Upper lobe of right lung (tissue), 1 donor: ENCODE results near the gene ATP2B1. TPM values are rescaled to one million over a fixed set of nuclear protein-coding genes. Genes with fewer than 3 reads are reported as not detected.
A peak's percentile ranks its signal among the peaks of the same experiment; 100 is the strongest.

Experiments
- ATAC-seq: fragments of 200-7000 bp; cut with Tn5 transposase; one replicate; pipeline ENCODE4 v1.9.1; 2020; ENCODE audit warnings: mild to moderate bottlenecking, moderate library complexity
- DNase-seq: peaks from one replicate; pipeline ENCODE4 v3.0.0-alpha.2; 2020
- H3K27ac ChIP-seq: fragments of 200-600 bp; one replicate; pipeline ENCODE4 v1.8.0; 2022
- H3K27me3 ChIP-seq: fragments of 200-600 bp; one replicate; pipeline ENCODE4 v1.8.0; 2022; ENCODE audit warnings: mild to moderate bottlenecking
- H3K36me3 ChIP-seq: fragments of 200-600 bp; one replicate; pipeline ENCODE4 v1.8.0; 2022
- H3K4me1 ChIP-seq: fragments of 200-600 bp; one replicate; pipeline ENCODE4 v1.8.0; 2022
- H3K4me3 ChIP-seq: fragments of 200-600 bp; one replicate; pipeline ENCODE4 v1.8.0; 2022; ENCODE audit warnings: mild to moderate bottlenecking
- H3K9me3 ChIP-seq: fragments of 200-600 bp; one replicate; pipeline ENCODE4 v1.8.0; 2022
- intact Hi-C: fragments of 100-400 bp; cut with DNase I; formaldehyde crosslinking; loops from one replicate; pipeline ENCODE4 v1.11.0; 2022
- total RNA-seq: library from RNA; stranded (reverse); fragmentation: NEBNext Ultra II Directional; extraction: Animal tissue kit (Norgen Biotek cat#: 25700); gene quantifications from one replicate; pipeline ENCODE4 v1.2.1, GENCODE V29; 2021
- TF ChIP-seq, protein P1 (sequence below): fragments of 200-600 bp; IDR thresholded peaks from one replicate; pipeline ENCODE4 v1.8.0; 2022; ENCODE audit warnings: antibody characterized with exemption
- donor health status: DM: no; HTN: yes; CAD: no; lungs with severe emphysema.

ATP2B1 gene
- total RNA-seq, 1 donor from 2014 or later, result 46.6 TPM

DNA sequence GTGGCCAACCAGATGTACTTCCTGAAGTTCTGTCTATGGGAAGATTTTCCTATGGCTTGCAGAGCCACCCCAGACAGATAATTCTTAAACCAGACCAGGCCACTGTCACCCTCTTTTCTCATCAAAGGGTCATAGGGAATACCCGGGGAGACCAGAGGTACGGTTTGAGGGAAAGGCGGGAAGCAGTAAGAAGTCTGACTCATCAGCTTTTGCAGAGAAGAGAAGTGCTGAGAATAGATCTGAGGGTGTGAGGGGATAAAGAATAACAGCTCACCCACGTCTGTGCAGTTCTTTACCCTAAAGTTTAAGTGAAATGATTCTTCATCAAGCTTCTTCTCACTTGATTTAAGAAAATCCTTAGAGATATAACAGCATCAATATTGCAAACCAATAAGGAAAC lies 161.5 kb downstream of the ATP2B1 start:
- Histone ChIP-seq H3K27me3 (no peaks in the 10 kb centered on the region), H3K4me1 (peaks cover 34% of the 10 kb centered on the region), H3K27ac (no peak overlapping the region), H3K9me3 (no peaks in the 10 kb centered on the region), H3K36me3 (no peaks in the 10 kb centered on the region), H3K4me3 (no peak overlapping the region)
- intact Hi-C loops, result no loop called here
- TF ChIP-seq, protein P1, sequence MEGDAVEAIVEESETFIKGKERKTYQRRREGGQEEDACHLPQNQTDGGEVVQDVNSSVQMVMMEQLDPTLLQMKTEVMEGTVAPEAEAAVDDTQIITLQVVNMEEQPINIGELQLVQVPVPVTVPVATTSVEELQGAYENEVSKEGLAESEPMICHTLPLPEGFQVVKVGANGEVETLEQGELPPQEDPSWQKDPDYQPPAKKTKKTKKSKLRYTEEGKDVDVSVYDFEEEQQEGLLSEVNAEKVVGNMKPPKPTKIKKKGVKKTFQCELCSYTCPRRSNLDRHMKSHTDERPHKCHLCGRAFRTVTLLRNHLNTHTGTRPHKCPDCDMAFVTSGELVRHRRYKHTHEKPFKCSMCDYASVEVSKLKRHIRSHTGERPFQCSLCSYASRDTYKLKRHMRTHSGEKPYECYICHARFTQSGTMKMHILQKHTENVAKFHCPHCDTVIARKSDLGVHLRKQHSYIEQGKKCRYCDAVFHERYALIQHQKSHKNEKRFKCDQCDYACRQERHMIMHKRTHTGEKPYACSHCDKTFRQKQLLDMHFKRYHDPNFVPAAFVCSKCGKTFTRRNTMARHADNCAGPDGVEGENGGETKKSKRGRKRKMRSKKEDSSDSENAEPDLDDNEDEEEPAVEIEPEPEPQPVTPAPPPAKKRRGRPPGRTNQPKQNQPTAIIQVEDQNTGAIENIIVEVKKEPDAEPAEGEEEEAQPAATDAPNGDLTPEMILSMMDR, result no peak
- no peak for ATAC-seq
- no peak for DNase-seq

DNA sequence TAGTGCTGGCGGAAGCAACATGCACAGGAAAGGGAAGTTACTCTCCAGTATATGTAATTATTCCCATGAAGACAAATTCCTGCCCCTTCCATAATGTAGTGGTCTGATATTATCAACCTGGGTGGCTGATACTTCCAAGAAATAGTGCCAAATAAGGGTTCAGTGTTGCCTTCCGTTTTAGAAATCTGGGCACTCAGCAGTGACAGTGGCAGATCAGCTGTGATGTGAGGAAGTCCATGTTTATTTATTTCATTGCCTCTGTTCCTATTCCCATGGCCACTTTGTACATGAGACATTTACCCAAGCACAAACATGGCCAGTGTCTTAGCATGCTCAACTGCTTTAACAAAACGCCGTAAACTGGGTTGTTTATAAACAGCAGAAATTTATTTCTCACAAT lies 162.5 kb downstream of the ATP2B1 start:
- intact Hi-C loops, result no loop called here
- Histone ChIP-seq H3K4me1 (peaks cover 34% of the 10 kb centered on the region), H3K27ac (peak overlapping the region; percentile 14), H3K9me3 (no peaks in the 10 kb centered on the region), H3K27me3 (no peaks in the 10 kb centered on the region), H3K4me3 (no peak overlapping the region), H3K36me3 (no peaks in the 10 kb centered on the region)
- no peak for ATAC-seq
- no peak for DNase-seq
- TF ChIP-seq, protein P1, result no peak

DNA sequence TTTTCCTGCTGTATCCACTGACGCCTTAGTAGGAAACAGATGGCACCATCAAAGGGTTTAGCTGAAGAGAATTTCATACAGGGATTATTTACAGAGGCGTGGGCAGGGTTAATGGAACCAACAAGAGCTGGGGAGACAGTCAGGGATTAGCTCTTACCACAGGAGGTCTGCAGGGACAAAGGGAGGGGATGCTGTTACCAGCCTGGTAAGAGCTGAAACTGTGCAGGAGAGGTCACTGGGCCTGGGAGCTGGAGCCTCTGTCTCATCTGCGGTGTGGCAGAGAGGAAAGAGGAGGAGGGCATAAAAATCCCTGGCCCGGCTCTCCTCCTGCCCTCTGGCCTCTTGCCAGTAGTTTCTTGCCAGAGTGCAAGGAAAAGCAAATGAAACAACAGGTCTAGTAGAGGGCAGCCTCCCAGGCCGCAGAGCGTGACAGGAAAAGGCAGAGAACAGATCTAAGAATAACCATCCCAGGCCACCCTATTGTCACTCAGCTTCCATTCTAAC lies 163.9 kb downstream of the ATP2B1 start:
- H3K4me1 ChIP-seq, result peaks cover 34% of the 10 kb centered on the region
- intact Hi-C loops, result no loop called here
- no peaks in the 10 kb centered on the region for H3K9me3 ChIP-seq
- ATAC-seq (peak; percentile 46), DNase-seq (peak; percentile 63)
- no peak overlapping the region for H3K27ac ChIP-seq
- no peaks in the 10 kb centered on the region for H3K27me3 ChIP-seq
- no peaks in the 10 kb centered on the region for H3K36me3 ChIP-seq
- H3K4me3 ChIP-seq, result no peak overlapping the region
- TF ChIP-seq, protein P1, result no peak

DNA sequence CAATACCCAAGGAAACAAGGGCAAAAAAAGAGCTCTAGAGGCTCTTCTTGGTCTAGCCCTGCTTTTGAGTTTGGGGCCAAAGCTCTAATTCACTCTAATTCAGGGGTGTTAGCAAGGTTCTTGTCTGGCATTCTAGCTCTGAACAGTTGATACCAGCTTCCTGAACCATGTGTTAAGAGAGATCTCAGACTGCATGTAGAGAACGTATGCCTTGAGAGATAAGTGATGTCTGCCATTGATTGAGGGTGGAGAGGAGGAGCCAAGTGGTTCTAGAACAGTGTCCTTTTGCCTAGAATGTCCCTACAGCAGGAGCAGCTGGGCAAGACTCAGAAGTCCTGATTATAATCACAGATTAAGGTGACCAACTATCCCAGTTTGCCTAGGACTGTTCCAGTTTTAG lies 164.6 kb downstream of the ATP2B1 start:
- ATAC-seq (no peak), DNase-seq (no peak)
- H3K4me1 ChIP-seq, result peaks cover 34% of the 10 kb centered on the region
- TF ChIP-seq, protein P1, result no peak
- H3K36me3 ChIP-seq, result no peaks in the 10 kb centered on the region
- intact Hi-C loops, result no loop called here
- no peak overlapping the region for H3K27ac ChIP-seq
- H3K27me3 ChIP-seq, result no peaks in the 10 kb centered on the region
- no peaks in the 10 kb centered on the region for H3K9me3 ChIP-seq
- no peak overlapping the region for H3K4me3 ChIP-seq

DNA sequence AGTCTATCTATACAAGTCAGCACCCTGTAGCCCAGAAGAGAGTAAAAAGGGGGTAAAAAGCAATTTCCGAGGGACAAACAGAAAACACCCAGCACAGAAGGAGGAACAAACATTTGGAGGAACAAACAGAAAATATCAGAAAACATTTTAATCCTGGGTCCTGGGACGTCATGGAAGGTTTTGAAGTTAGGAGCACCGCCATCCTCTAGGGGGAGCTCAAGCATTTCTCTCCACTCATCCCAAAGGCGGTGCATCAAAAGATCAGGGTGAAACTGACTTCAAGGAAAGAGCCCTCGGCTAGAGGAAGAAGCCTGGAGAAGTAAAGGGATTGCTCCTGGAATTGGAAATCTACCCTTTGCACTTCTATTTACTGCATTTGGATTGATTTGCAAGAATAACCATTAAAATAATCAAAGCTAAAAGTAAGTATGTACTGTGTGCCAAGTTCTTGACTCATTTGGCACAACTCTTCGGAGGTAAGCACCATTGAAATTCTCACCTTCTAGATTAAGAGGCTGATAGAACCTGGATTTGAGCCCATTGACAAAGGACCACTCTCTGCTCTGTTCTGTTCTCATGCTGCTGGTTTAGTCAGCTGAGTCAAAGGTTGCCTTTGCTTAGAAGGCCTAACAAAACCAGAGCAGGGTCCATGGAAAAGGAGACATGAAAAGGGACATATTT lies 165.6 kb downstream of the ATP2B1 start:
- Histone ChIP-seq H3K27me3 (no peaks in the 10 kb centered on the region), H3K27ac (no peak overlapping the region), H3K36me3 (no peaks in the 10 kb centered on the region), H3K4me3 (no peak overlapping the region), H3K9me3 (no peaks in the 10 kb centered on the region), H3K4me1 (peaks cover 34% of the 10 kb centered on the region)
- intact Hi-C loops, result no loop called here
- peak; percentile 91 for ATAC-seq
- no peak for DNase-seq
- TF ChIP-seq, protein P1, result peak; percentile 93
